ENCODE measurements around the gene ADORA1. TPM values are rescaled to one million over a fixed set of nuclear protein-coding genes. Genes with fewer than 3 reads are reported as not detected.

Gene ADORA1
- total RNA-seq, 1 experiment from 2014 or later, result 1.5 TPM

DNA sequence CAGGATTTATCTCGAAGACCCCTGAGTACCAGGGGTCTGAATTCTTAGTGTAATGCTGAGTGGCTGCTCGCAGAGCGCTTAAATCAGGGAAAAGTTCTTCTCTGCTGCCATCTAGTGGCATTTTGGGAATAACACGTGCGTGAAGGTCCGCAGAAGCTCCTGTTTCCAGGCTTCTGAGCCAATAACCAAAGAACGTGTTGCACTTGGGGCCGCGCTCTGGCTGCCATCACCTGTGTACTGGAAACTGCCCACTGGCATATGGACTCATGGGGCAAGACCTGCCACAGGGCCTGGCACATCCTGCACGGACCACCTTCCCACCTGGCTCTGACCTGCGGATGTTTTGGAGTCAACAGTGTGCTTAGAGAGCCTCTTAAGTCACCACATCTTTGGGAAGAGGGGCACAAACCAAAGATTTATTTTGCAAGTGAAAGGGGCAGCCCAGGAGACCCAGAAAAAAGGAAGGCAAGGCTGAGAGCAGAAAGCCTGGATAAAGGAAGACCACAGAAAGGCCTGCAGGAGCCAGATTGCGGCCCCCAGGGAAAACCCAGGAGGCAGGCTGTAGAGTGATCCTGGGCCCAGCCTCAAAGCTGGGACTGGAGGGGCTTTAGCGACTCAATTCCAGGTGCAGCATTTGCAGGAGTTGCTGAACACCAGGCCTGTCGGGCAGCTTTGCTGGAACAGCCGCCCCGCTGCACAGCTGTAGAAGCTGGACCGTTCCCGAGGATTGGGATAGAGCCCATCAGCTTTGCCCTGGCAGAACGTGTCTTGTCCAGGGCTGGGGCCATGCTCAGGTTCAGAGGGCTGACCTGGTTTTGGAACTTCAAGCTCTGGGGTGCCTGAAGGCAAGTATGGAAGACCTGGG lies 89.0 kb downstream of the ADORA1 start:
- H3K4me3 ChIP-seq, result no peak overlapping the region
- DNase-seq, result no peak

More for the DNA sequence above, 89.0 kb downstream of the ADORA1 start:
- no peaks in the 10 kb centered on the region for H3K9me3 ChIP-seq
- H3K36me3 ChIP-seq, result no peaks in the 10 kb centered on the region
- no peaks in the 10 kb centered on the region for H3K27me3 ChIP-seq

Other genes starting within 250 kb of the ADORA1 start
- 7.0 and 13.1 TPM in 2 replicates for gene RABIF, start 238.6 kb upstream of the ADORA1 start, total RNA-seq (2014; rRNA removed; shearing (Covaris generic); ENCODE audit: low replicate concordance)
- 20.0 and 25.2 TPM in 2 replicates for gene KLHL12, start 200.5 kb upstream of the ADORA1 start, total RNA-seq (2014; rRNA removed; shearing (Covaris generic); ENCODE audit: low replicate concordance)
- 105 and 108 TPM in 2 replicates for gene ADIPOR1, start 169.4 kb upstream of the ADORA1 start, total RNA-seq (2014; rRNA removed; shearing (Covaris generic); ENCODE audit: low replicate concordance)
- gene CYB5R1, start 160.5 kb upstream of the ADORA1 start, total RNA-seq (2014; rRNA removed; shearing (Covaris generic); ENCODE audit: low replicate concordance), result 25.9 and 27.4 TPM in 2 replicates
- 123 and 153 TPM in 2 replicates for gene TMEM183A, start 120.4 kb upstream of the ADORA1 start, total RNA-seq (2014; rRNA removed; shearing (Covaris generic); ENCODE audit: low replicate concordance)
- 0.39 and 1.2 TPM in 2 replicates for gene PPFIA4, start 101.2 kb upstream of the ADORA1 start, total RNA-seq (2014; rRNA removed; shearing (Covaris generic); ENCODE audit: low replicate concordance)
- not detected in 2 replicates for gene MYOG, start 41.7 kb upstream of the ADORA1 start, total RNA-seq (2014; rRNA removed; shearing (Covaris generic); ENCODE audit: low replicate concordance)
- not detected in 2 replicates for gene MYBPH, start 48.1 kb downstream of the ADORA1 start, total RNA-seq (2014; rRNA removed; shearing (Covaris generic); ENCODE audit: low replicate concordance)
- 3.5 and 4.8 TPM in 2 replicates for gene CHI3L1, start 59.0 kb downstream of the ADORA1 start, total RNA-seq (2014; rRNA removed; shearing (Covaris generic); ENCODE audit: low replicate concordance)
- not detected in 2 replicates for gene CHIT1, start 101.9 kb downstream of the ADORA1 start, total RNA-seq (2014; rRNA removed; shearing (Covaris generic); ENCODE audit: low replicate concordance)
- 0.10 and 2.0 TPM in 2 replicates for gene BTG2, start 177.8 kb downstream of the ADORA1 start, total RNA-seq (2014; rRNA removed; shearing (Covaris generic); ENCODE audit: low replicate concordance)
- not detected in 2 replicates for gene FMOD, start 223.4 kb downstream of the ADORA1 start, total RNA-seq (2014; rRNA removed; shearing (Covaris generic); ENCODE audit: low replicate concordance)

All from MG63 (cell line).